ENCODE results near the gene ACTR10.

DNA sequence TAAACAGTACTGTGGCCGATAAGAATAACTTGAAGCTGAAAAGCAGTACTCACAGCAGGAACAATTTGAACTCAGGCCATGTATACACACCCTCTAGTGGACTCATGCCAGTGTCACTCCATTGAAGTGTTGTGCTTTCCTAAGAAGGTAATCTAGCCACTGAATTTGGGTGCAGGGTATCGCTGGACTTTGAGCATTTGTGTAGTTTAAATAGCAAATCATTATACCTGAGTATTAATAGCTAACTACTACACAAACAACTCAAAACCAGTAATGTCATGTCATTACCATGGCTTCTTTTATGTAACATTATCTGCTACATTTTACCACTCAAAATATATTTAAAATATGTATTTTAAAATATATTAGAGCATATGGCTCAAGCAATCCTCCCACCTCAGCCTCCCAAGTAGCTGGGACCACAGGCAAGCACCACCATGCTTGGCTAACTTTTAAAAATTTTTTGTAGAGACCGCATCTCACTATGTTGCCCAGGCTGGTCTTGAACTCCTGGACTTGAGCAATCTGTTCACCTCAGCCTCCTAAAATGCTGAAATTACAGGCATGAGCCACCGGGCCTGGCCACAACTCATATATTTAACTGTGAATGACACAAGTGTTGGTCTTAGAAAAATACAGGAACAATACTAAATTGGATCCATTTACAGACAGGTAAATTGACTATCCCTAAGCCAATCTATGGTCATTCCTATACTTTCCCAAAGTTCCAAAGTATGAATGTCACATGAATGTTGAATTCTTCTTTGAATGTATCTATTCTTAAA is 72.8 kb downstream of the ACTR10 start:
- TF ChIP-seq KDM1A (IDR thresholded peaks at IDR 0.05) (no peak), SMC3 (conservative IDR thresholded peaks at IDR 0.05; ENCODE audit: insufficient read depth, low read depth, low read length) (no peak), EGR1 (conservative IDR thresholded peaks at IDR 0.05) (no peak), ETV6 (IDR thresholded peaks at IDR 0.05; ENCODE audit: borderline replicate concordance in 1 of 2, low read depth in 2 of 2, low read length in 1 of 2) (no peak), ETV6 (CRISPR knock-in tag; IDR thresholded peaks at IDR 0.05; ENCODE audit: borderline replicate concordance) (no peak), TCF3 (CRISPR knock-in tag; IDR thresholded peaks at IDR 0.05) (no peak)
- TF ChIP-seq, protein P1, sequence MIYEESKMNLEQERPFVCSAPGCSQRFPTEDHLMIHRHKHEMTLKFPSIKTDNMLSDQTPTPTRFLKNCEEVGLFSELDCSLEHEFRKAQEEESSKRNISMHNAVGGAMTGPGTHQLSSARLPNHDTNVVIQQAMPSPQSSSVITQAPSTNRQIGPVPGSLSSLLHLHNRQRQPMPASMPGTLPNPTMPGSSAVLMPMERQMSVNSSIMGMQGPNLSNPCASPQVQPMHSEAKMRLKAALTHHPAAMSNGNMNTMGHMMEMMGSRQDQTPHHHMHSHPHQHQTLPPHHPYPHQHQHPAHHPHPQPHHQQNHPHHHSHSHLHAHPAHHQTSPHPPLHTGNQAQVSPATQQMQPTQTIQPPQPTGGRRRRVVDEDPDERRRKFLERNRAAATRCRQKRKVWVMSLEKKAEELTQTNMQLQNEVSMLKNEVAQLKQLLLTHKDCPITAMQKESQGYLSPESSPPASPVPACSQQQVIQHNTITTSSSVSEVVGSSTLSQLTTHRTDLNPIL (CRISPR knock-in tag; IDR thresholded peaks at IDR 0.05) = no peak
